BLaER1 treated with 17β-estradiol and CSF1 and Interleukin-3, amounts not matched to agents 10 nM and 100 nM (cell line): ENCODE data around the gene RNASE1.

Experiments used
- H3K27ac ChIP-seq, 11 experiments: shearing (Covaris generic); formaldehyde crosslinking; 2 replicates each; pipeline ENCODE4 v1.8.1; 2022
- H3K27me3 ChIP-seq, 11 experiments: shearing (Covaris generic); formaldehyde crosslinking; 2 replicates each; pipeline ENCODE4 v1.8.1; 2022
- H3K36me3 ChIP-seq, 11 experiments: shearing (Covaris generic); formaldehyde crosslinking; 2 replicates each; pipeline ENCODE4 v1.8.1; 2022
- H3K4me1 ChIP-seq, 10 experiments: shearing (Covaris generic); formaldehyde crosslinking; 2 replicates each; pipeline ENCODE4 v1.8.1; 2022
- H3K4me2 ChIP-seq, 11 experiments: shearing (Covaris generic); formaldehyde crosslinking; 2 replicates each; pipeline ENCODE4 v1.8.1; 2022
- H3K4me3 ChIP-seq, 10 experiments: shearing (Covaris generic); formaldehyde crosslinking; 2 replicates each; pipeline ENCODE4 v1.8.1; 2022
- H3K9ac ChIP-seq, 11 experiments: shearing (Covaris generic); formaldehyde crosslinking; 2 replicates each; pipeline ENCODE4 v1.8.1; 2022
- H3K9me3 ChIP-seq, 11 experiments: shearing (Covaris generic); formaldehyde crosslinking; replicated peaks in 1 of 11; 2 replicates each; pipeline ENCODE4 v1.8.1; 2022
- H4K20me1 ChIP-seq, 11 experiments: shearing (Covaris generic); formaldehyde crosslinking; 2 replicates each; pipeline ENCODE4 v1.8.1; 2022
- Cebpa-rat ChIP-seq, 11 experiments: shearing (Covaris generic); IDR thresholded peaks; 2 replicates each; pipeline ENCODE4 v1.8.1; 2022

RNASE1 gene

GRCh38 chr14:20791187-20791586 is 11.5 kb downstream of the RNASE1 start:
- H3K9me3 ChIP-seq = peaks cover 0 to 8% (median 5%) of the 10 kb centered on the region in 11 experiments; a peak in 16 of 22 replicates
- H3K4me2 ChIP-seq = peak overlapping the region in 2 of 11 experiments; percentile 6 to 12; a peak in 2 of 22 replicates
- no peak overlapping the region for H3K4me3 ChIP-seq
- H3K9ac ChIP-seq = no peak overlapping the region
- no peak overlapping the region for H3K27ac ChIP-seq
- H3K36me3 ChIP-seq = peaks cover 0 to 6% (median 0%) of the 10 kb centered on the region in 11 experiments; a peak in 5 of 22 replicates
- H4K20me1 ChIP-seq = no peaks in the 10 kb centered on the region
- H3K4me1 ChIP-seq = peaks cover 5 to 76% (median 13%) of the 10 kb centered on the region in 10 experiments; a peak in 15 of 20 replicates
- no peak for TF ChIP-seq Cebpa-rat (IDR thresholded peaks at IDR 0.05)
- H3K27me3 ChIP-seq = no peaks in the 10 kb centered on the region

GRCh38 chr14:20790464-20791116 is 12.1 kb downstream of the RNASE1 start:
- H3K27ac ChIP-seq = no peak overlapping the region
- H3K36me3 ChIP-seq = peaks cover 0 to 8% (median 0%) of the 10 kb centered on the region in 11 experiments; a peak in 5 of 22 replicates
- peaks cover 1 to 14% (median 11%) of the 10 kb centered on the region in 11 experiments; a peak in 18 of 22 replicates for H3K9me3 ChIP-seq
- H3K27me3 ChIP-seq = no peaks in the 10 kb centered on the region
- H3K4me2 ChIP-seq = peak overlapping the region in 2 of 11 experiments; percentile 12 to 15; a peak in 2 of 22 replicates
- H3K9ac ChIP-seq = no peak overlapping the region
- H3K4me3 ChIP-seq = no peak overlapping the region
- TF ChIP-seq Cebpa-rat (IDR thresholded peaks at IDR 0.05) = no peak
- peaks cover 5 to 77% (median 17%) of the 10 kb centered on the region in 10 experiments; a peak in 15 of 20 replicates for H3K4me1 ChIP-seq
- no peaks in the 10 kb centered on the region for H4K20me1 ChIP-seq

GRCh38 chr14:20789230-20789813 is 13.3 kb downstream of the RNASE1 start:
- no peak for TF ChIP-seq Cebpa-rat (IDR thresholded peaks at IDR 0.05)
- H3K27me3 ChIP-seq = no peaks in the 10 kb centered on the region
- H4K20me1 ChIP-seq = no peaks in the 10 kb centered on the region
- peaks cover 4 to 22% (median 19%) of the 10 kb centered on the region in 11 experiments; a peak in 18 of 22 replicates for H3K9me3 ChIP-seq
- no peak overlapping the region for H3K27ac ChIP-seq
- H3K4me1 ChIP-seq = peaks cover 5 to 77% (median 13%) of the 10 kb centered on the region in 10 experiments; a peak in 15 of 20 replicates
- peaks cover 0 to 19% (median 0%) of the 10 kb centered on the region in 11 experiments; a peak in 5 of 22 replicates for H3K36me3 ChIP-seq
- peak overlapping the region in 1 of 11 experiments; percentile 5; a peak in 1 of 22 replicates for H3K4me2 ChIP-seq
- H3K9ac ChIP-seq = no peak overlapping the region
- H3K4me3 ChIP-seq = no peak overlapping the region

GRCh38 chr14:20787025-20787424 is 15.6 kb downstream of the RNASE1 start:
- Histone ChIP-seq H3K4me1 (peaks cover 18 to 75% (median 30%) of the 10 kb centered on the region in 10 experiments), H3K27ac (peak overlapping the region in 1 of 11 experiments; percentile 34; a peak in 2 of 22 replicates), H3K4me3 (no peak overlapping the region), H3K9me3 (peaks cover 4 to 21% (median 19%) of the 10 kb centered on the region in 11 experiments; a peak in 18 of 22 replicates), H3K4me2 (peak overlapping the region in 8 of 11 experiments; percentile 27 to 99 (median 38); a peak in 10 of 22 replicates), H3K9ac (no peak overlapping the region), H4K20me1 (no peaks in the 10 kb centered on the region), H3K36me3 (peaks cover 0 to 19% (median 0%) of the 10 kb centered on the region in 11 experiments; a peak in 5 of 22 replicates), H3K27me3 (no peaks in the 10 kb centered on the region)
- TF ChIP-seq Cebpa-rat (IDR thresholded peaks at IDR 0.05) = no peak

GRCh38 chr14:20782280-20782890 is 20.3 kb downstream of the RNASE1 start:
- H3K9ac ChIP-seq = peak overlapping the region; percentile 44 to 91 (median 71); a peak in 21 of 22 replicates
- H3K4me2 ChIP-seq = peak overlapping the region; percentile 77 to 99 (median 91)
- peak overlapping the region; percentile 1 to 67 (median 50); a peak in 17 of 20 replicates for H3K4me3 ChIP-seq
- no peaks in the 10 kb centered on the region for H3K27me3 ChIP-seq
- no peaks in the 10 kb centered on the region for H4K20me1 ChIP-seq
- H3K9me3 ChIP-seq = peaks cover 4 to 21% (median 19%) of the 10 kb centered on the region in 11 experiments; a peak in 18 of 22 replicates
- no peak for TF ChIP-seq Cebpa-rat (IDR thresholded peaks at IDR 0.05)
- peaks cover 40 to 77% (median 52%) of the 10 kb centered on the region in 10 experiments for H3K4me1 ChIP-seq
- H3K36me3 ChIP-seq = peaks cover 0 to 19% (median 0%) of the 10 kb centered on the region in 11 experiments; a peak in 5 of 22 replicates
- H3K27ac ChIP-seq = peak overlapping the region; percentile 61 to 95 (median 85)

- Histone ChIP-seq H4K20me1 (no peaks in the 10 kb centered on the region), H3K27me3 (no peaks in the 10 kb centered on the region), H3K36me3 (peaks cover 0 to 19% (median 0%) of the 10 kb centered on the region in 11 experiments; a peak in 5 of 22 replicates), H3K9me3 (peaks cover 4 to 21% (median 19%) of the 10 kb centered on the region in 11 experiments; a peak in 18 of 22 replicates), H3K4me2 (peak overlapping the region; percentile 77 to 99 (median 91)), H3K4me3 (peak overlapping the region; percentile 1 to 67 (median 50); a peak in 18 of 20 replicates), H3K27ac (peak overlapping the region; percentile 61 to 95 (median 85)), H3K4me1 (peaks cover 40 to 71% (median 48%) of the 10 kb centered on the region in 10 experiments), H3K9ac (peak overlapping the region; percentile 44 to 91 (median 71); a peak in 21 of 22 replicates)
- TF ChIP-seq Cebpa-rat (IDR thresholded peaks at IDR 0.05) = no peak
Measured at GRCh38 chr14:20781803-20782202, 20.8 kb downstream of the RNASE1 start.

GRCh38 chr14:20775901-20776300 is 26.7 kb downstream of the RNASE1 start:
- no peak overlapping the region for H3K4me3 ChIP-seq
- H4K20me1 ChIP-seq = no peaks in the 10 kb centered on the region
- no peak for TF ChIP-seq Cebpa-rat (IDR thresholded peaks at IDR 0.05)
- H3K27me3 ChIP-seq = no peaks in the 10 kb centered on the region
- no peak overlapping the region for H3K9ac ChIP-seq
- H3K4me1 ChIP-seq = peaks cover 7 to 17% (median 13%) of the 10 kb centered on the region in 10 experiments
- H3K36me3 ChIP-seq = no peaks in the 10 kb centered on the region
- H3K9me3 ChIP-seq = peaks cover 0 to 4% (median 0%) of the 10 kb centered on the region in 11 experiments; a peak in 2 of 22 replicates
- H3K27ac ChIP-seq = no peak overlapping the region
- H3K4me2 ChIP-seq = no peak overlapping the region

- no peak overlapping the region for H3K4me2 ChIP-seq
Measured at GRCh38 chr14:20775043-20775442, 27.6 kb downstream of the RNASE1 start.

More at GRCh38 chr14:20775043-20775442, 27.6 kb downstream of the RNASE1 start:
- H3K9ac ChIP-seq = no peak overlapping the region
- H3K4me1 ChIP-seq = peaks cover 2 to 12% (median 5%) of the 10 kb centered on the region in 10 experiments
- H4K20me1 ChIP-seq = no peaks in the 10 kb centered on the region
- H3K27ac ChIP-seq = no peak overlapping the region
- no peak overlapping the region for H3K4me3 ChIP-seq
- TF ChIP-seq Cebpa-rat (IDR thresholded peaks at IDR 0.05) = no peak
- peaks cover 0 to 2% (median 0%) of the 10 kb centered on the region in 11 experiments; a peak in 2 of 22 replicates for H3K9me3 ChIP-seq
- H3K27me3 ChIP-seq = no peaks in the 10 kb centered on the region
- no peaks in the 10 kb centered on the region for H3K36me3 ChIP-seq
